ENCODE data around the gene CYSLTR2. TPM values are rescaled to one million over a fixed set of nuclear protein-coding genes. Genes with fewer than 3 reads are reported as not detected.

CYSLTR2 gene
- total and polyA plus RNA-seq, 9 of the 15 experiments (the other 6 are each of a cell fraction or from before 2014, with no cell fraction given), result not detected

DNA sequence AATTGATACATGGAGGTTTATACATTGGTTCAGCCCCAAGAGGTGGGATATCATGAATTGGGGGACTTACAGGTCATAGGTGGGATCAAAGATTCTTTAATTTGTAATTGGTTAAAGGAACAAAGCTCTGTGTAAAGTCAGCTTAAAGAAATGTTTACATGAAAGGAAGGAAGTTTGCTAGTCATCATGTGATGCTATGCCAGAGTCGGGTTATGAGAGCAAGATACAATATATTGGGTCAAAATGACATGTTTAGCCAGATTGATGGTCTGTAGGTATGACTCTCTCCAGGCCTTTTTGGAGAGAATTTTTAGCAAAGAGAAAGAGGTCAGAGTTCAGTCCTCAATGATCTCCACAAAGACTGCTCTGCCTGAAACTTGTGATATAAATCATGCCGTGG, 5.3 kb upstream of the CYSLTR2 start:
- in situ Hi-C loops (cut with MboI), result no loop called here
- TF ChIP-seq NFE2 (IDR thresholded peaks at IDR 0.05; ENCODE audit: low read depth), result no peak
- no peak for TF ChIP-seq SLC30A9 (CRISPR knock-in tag; IDR thresholded peaks at IDR 0.05)
- TF ChIP-seq, protein P1, sequence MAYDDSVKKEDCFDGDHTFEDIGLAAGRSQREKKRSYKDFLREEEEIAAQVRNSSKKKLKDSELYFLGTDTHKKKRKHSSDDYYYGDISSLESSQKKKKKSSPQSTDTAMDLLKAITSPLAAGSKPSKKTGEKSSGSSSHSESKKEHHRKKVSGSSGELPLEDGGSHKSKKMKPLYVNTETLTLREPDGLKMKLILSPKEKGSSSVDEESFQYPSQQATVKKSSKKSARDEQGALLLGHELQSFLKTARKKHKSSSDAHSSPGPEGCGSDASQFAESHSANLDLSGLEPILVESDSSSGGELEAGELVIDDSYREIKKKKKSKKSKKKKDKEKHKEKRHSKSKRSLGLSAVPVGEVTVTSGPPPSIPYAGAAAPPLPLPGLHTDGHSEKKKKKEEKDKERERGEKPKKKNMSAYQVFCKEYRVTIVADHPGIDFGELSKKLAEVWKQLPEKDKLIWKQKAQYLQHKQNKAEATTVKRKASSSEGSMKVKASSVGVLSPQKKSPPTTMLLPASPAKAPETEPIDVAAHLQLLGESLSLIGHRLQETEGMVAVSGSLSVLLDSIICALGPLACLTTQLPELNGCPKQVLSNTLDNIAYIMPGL (CRISPR knock-in tag; IDR thresholded peaks at IDR 0.05), result no peak
- TF ChIP-seq RBM14 (IDR thresholded peaks at IDR 0.05; ENCODE audit: borderline replicate concordance, insufficient read depth, low read depth, low read length), result no peak
- TF ChIP-seq TAF7 (tag; IDR thresholded peaks at IDR 0.05), result no peak
- no peak for TF ChIP-seq MAX (CRISPR knock-in tag; IDR thresholded peaks at IDR 0.05)
- TF ChIP-seq NUFIP1 (IDR thresholded peaks at IDR 0.05; ENCODE audit: partially characterized antibody), result no peak
- no peak for TF ChIP-seq ETV1 (tag; conservative IDR thresholded peaks at IDR 0.05; ENCODE audit: low read depth)
- no peak for TF ChIP-seq MCM3 (IDR thresholded peaks at IDR 0.05)
- TF ChIP-seq NCOA2 (IDR thresholded peaks at IDR 0.05; ENCODE audit: partially characterized antibody in 2 of 2), result no peak
- TF ChIP-seq, protein P2, sequence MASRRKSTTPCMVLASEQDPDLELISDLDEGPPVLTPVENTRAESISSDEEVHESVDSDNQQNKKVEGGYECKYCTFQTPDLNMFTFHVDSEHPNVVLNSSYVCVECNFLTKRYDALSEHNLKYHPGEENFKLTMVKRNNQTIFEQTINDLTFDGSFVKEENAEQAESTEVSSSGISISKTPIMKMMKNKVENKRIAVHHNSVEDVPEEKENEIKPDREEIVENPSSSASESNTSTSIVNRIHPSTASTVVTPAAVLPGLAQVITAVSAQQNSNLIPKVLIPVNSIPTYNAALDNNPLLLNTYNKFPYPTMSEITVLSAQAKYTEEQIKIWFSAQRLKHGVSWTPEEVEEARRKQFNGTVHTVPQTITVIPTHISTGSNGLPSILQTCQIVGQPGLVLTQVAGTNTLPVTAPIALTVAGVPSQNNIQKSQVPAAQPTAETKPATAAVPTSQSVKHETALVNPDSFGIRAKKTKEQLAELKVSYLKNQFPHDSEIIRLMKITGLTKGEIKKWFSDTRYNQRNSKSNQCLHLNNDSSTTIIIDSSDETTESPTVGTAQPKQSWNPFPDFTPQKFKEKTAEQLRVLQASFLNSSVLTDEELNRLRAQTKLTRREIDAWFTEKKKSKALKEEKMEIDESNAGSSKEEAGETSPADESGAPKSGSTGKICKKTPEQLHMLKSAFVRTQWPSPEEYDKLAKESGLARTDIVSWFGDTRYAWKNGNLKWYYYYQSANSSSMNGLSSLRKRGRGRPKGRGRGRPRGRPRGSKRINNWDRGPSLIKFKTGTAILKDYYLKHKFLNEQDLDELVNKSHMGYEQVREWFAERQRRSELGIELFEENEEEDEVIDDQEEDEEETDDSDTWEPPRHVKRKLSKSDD (conservative IDR thresholded peaks at IDR 0.05; ENCODE audit: low read length), result no peak
- no peak for TF ChIP-seq HDAC8 (tag; IDR thresholded peaks at IDR 0.05)
- TF ChIP-seq ATF1 (CRISPR knock-in tag; IDR thresholded peaks at IDR 0.05), result no peak
- no peak for TF ChIP-seq ATF1 (tag; IDR thresholded peaks at IDR 0.05)
- TF ChIP-seq ZNF707 (CRISPR knock-in tag; conservative IDR thresholded peaks at IDR 0.05), result no peak
- no peak for TF ChIP-seq RCOR1 (IDR thresholded peaks at IDR 0.05; ENCODE audit: borderline replicate concordance in 1 of 2, low read depth in 2 of 2, low read length in 2 of 2)
- no peak for TF ChIP-seq ZNF77 (CRISPR knock-in tag; IDR thresholded peaks at IDR 0.05)
- TF ChIP-seq MED1 (CRISPR knock-in tag; IDR thresholded peaks at IDR 0.05; ENCODE audit: borderline replicate concordance), result no peak
- TF ChIP-seq CEBPB (tag; IDR thresholded peaks at IDR 0.05), result no peak
- ATAC-seq (no peak), FAIRE-seq (no peak), DNase-seq (ENCODE audit: extremely low read depth in 1 of 4, low spot score in 3 of 4) (no peak)
- Histone ChIP-seq H4K20me1 (replicated peaks; ENCODE audit: control insufficient read depth, insufficient read depth, low read length) (no peaks in the 10 kb centered on the region), H2AFZ (ENCODE audit: low read depth, low read length) (no peak overlapping the region), H3K27me3 (ENCODE audit: control insufficient read depth in 2 of 2, insufficient read depth in 2 of 2, low read length in 2 of 2) (peaks cover 0 to 5% of the 10 kb centered on the region in 2 experiments; a peak in 2 of 5 replicates), H3K9me3 (replicated peaks; ENCODE audit: control insufficient read depth, insufficient read depth, low read depth, low read length) (no peaks in the 10 kb centered on the region), H3K9me1 (ENCODE audit: control insufficient read depth, insufficient read depth, low read length) (no peaks in the 10 kb centered on the region), H3K27ac (ENCODE audit: extremely low read depth, low read depth, low read length) (no peak overlapping the region), H3K79me2 (ENCODE audit: control insufficient read depth, insufficient read depth, low read length) (no peaks in the 10 kb centered on the region), H3K4me2 (ENCODE audit: insufficient read depth, low read length) (no peak overlapping the region), H3K36me3 (ENCODE audit: control insufficient read depth, insufficient read depth, low read length) (no peaks in the 10 kb centered on the region), H3K4me1 (replicated peaks in 1 of 2; ENCODE audit: control insufficient read depth in 2 of 2, insufficient read depth in 2 of 2, low read length in 2 of 2) (no peaks in the 10 kb centered on the region; a peak in 1 of 5 replicates), H3K9ac (ENCODE audit: insufficient read depth in 1 of 2, low read depth in 2 of 2, low read length in 2 of 2) (no peak overlapping the region), H3K4me3 (no peak overlapping the region)
- POLR2A ChIA-PET, result no interaction called here
- intact Hi-C loops (cut with micrococcal nuclease), result no loop called here
- no TSS peak for BruUV-seq (replicated peaks)
- CTCF ChIA-PET (ENCODE audit: low intra/inter-chr PET ratio), result interaction anchor here (0.6 to 0.7 kb wide), 2 partner anchors 121 to 875 kb away, joined by 3 to 4 read pairs; no protein-coding TSS in a partner anchor
- 0% methylated on average over 2 of the region's 2 CpGs for WGBS (ENCODE audit: insufficient coverage, low coverage, missing lambda C conversion rate)

All from K562 (cell line).